OCI-LY7 (cell line): Measurements from ENCODE around the gene CYTL1. TPM values are rescaled to one million over a fixed set of nuclear protein-coding genes. Genes with fewer than 3 reads are reported as not detected.

Experiments
- BruUV-seq: library from RNA; stranded (reverse); fragments of 400-500 nt; replicated peaks from 2 replicates; lab custom pipeline; 2021; lab: Mats Ljungman, UMichigan
- CTCF ChIA-PET: fragments of 300-600 bp; sonication (Branson Sonifier 250); formaldehyde crosslinking; loops from one replicate; lab custom pipeline; 2022; ENCODE audit warnings: antibody characterized with exemption; ENCODE audit not compliant: unreplicated experiment; lab: Charles Lee
- POLR2A ChIA-PET: fragments of 300-600 bp; sonication (Branson Sonifier 250); formaldehyde crosslinking; loops from one replicate; lab custom pipeline; 2022; ENCODE audit warnings: antibody characterized with exemption; lab: Charles Lee
- DNase-seq: peaks from one replicate; pipeline ENCODE4 v3.0.0-alpha.2; 2015; ENCODE audit warnings: low spot score
- H2AFZ ChIP-seq: fragments of 200-600 bp; sonication (generic), shearing (Covaris generic); 2 replicates; pipeline ENCODE4 v1.6.1; 2014; ENCODE audit warnings: mild to moderate bottlenecking, antibody characterized with exemption, low read length, moderate library complexity
- H3K27ac ChIP-seq: fragments of 200-600 bp; sonication (generic); 2 replicates; pipeline ENCODE4 v1.5.1; 2014; ENCODE audit warnings: mixed run types, low read depth, mild to moderate bottlenecking, moderate library complexity, low read length, inconsistent platforms; ENCODE audit not compliant: poor library complexity, severe bottlenecking
- H3K36me3 ChIP-seq: fragments of 200-600 bp; sonication (generic); 2 replicates; pipeline ENCODE4 v1.6.1; 2014; ENCODE audit warnings: mild to moderate bottlenecking, antibody characterized with exemption, low read length, moderate library complexity, mixed read lengths; ENCODE audit not compliant: insufficient read depth
- H3K4me1 ChIP-seq: fragments of 200-600 bp; sonication (generic); 2 replicates; pipeline ENCODE4 v1.5.1; 2014; ENCODE audit warnings: mild to moderate bottlenecking, low read length; ENCODE audit not compliant: insufficient read depth, poor library complexity, severe bottlenecking
- H3K4me2 ChIP-seq: fragments of 200-600 bp; sonication (generic); 2 replicates; pipeline ENCODE4 v1.6.1; 2014; ENCODE audit warnings: mild to moderate bottlenecking, low read length
- H3K4me3 ChIP-seq: fragments of 200-600 bp; sonication (generic); 2 replicates; pipeline ENCODE4 v1.5.1; 2014; ENCODE audit warnings: mild to moderate bottlenecking, low read depth, low read length; ENCODE audit not compliant: poor library complexity, severe bottlenecking
- H3K79me2 ChIP-seq: fragments of 200-600 bp; sonication (generic); 2 replicates; pipeline ENCODE4 v1.6.1; 2016; ENCODE audit warnings: low read depth, mild to moderate bottlenecking, low read length, moderate library complexity, mixed read lengths; ENCODE audit not compliant: insufficient read depth
- H3K9me2 ChIP-seq: fragments of 200-600 bp; sonication (generic); 2 replicates; pipeline ENCODE4 v1.6.1; 2016; ENCODE audit warnings: mild to moderate bottlenecking, low read length, mixed read lengths; ENCODE audit not compliant: insufficient read depth
- H3K9me3 ChIP-seq: fragments of 200-600 bp; sonication (generic); 2 replicates; pipeline ENCODE4 v1.6.1; 2014; ENCODE audit warnings: mild to moderate bottlenecking, mixed run types, low read length, mixed read lengths
- H4K20me1 ChIP-seq: fragments of 200-600 bp; sonication (generic); 2 replicates; pipeline ENCODE4 v1.6.1; 2014; ENCODE audit warnings: mild to moderate bottlenecking, antibody characterized with exemption, low read length, moderate library complexity, mixed read lengths; ENCODE audit not compliant: insufficient read depth
- CTCF ChIP-seq: fragments of 200-600 bp; sonication (generic); conservative IDR thresholded peaks from 2 replicates; pipeline ENCODE4 v1.5.1; 2014; ENCODE audit warnings: mild to moderate bottlenecking, antibody characterized with exemption, low read length, moderate library complexity, mixed read lengths
- EZH2phosphoT487 ChIP-seq: fragments of 200-600 bp; sonication (generic); IDR thresholded peaks from 2 replicates; pipeline ENCODE4 v1.6.1; 2018; ENCODE audit warnings: low read depth, borderline replicate concordance, mild to moderate bottlenecking, mixed run types, antibody characterized with exemption, low read length, moderate library complexity, mixed read lengths
- intact Hi-C: fragments of 100-400 bp; cut with micrococcal nuclease; formaldehyde crosslinking; loops from one replicate; pipeline ENCODE4 v1.10.0; 2022; ENCODE audit not compliant: unreplicated experiment
- total RNA-seq, 2 experiments: library from RNA; depleted of rRNA in 1 of 2; stranded (reverse); fragments of >200 nt in 1 of 2; shearing (Covaris generic) in 1 of 2; gene quantifications; 2 replicates each; pipeline ENCODE4 v1.2.3, GENCODE V29; 2014 to 2022

CYTL1 gene
- total RNA-seq, 2 experiments from 2014 or later = not detected

- no peak for TF ChIP-seq CTCF
- TF ChIP-seq EZH2phosphoT487 = no peak
- ChIA-PET CTCF (no interaction called here), POLR2A (no interaction called here)
- H3K9me3 ChIP-seq = no peaks in the 10 kb centered on the region
- H3K9me2 ChIP-seq = no peaks in the 10 kb centered on the region
- DNase-seq = no peak
- BruUV-seq = no TSS peak
- H3K36me3 ChIP-seq = no peaks in the 10 kb centered on the region
- intact Hi-C loops = no loop called here
- no peak overlapping the region for H3K4me2 ChIP-seq
- H2AFZ ChIP-seq = no peak overlapping the region
- no peaks in the 10 kb centered on the region for H3K79me2 ChIP-seq
- no peak overlapping the region for H3K27ac ChIP-seq
- no peaks in the 10 kb centered on the region for H4K20me1 ChIP-seq
- no peaks in the 10 kb centered on the region for H3K4me1 ChIP-seq
- no peak overlapping the region for H3K4me3 ChIP-seq
Observed at GRCh38 chr4:4985036-4985435, 34.2 kb downstream of the CYTL1 start.

DNA sequence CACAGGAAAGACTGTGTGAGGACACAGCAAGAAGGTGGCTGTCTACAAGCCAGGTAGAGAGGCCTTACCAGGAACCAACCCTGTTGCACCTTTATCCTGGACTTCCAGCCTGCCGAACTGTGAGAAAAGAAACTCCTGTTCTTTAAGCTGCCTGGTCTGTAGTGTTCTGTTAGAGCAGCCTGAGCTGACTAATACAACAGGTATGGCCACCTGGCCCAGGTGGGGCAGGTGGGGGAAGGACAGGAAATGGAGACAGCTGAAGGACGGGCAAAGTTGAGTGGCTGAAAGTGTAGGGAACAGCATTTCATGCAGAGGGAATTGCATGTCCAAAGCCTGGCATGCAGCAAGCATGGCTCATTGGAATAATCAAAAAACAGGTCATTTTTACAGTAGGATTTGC, 35.1 kb downstream of the CYTL1 start:
- Histone ChIP-seq H4K20me1 (no peaks in the 10 kb centered on the region), H3K36me3 (no peaks in the 10 kb centered on the region), H2AFZ (no peak overlapping the region), H3K9me3 (no peaks in the 10 kb centered on the region), H3K79me2 (no peaks in the 10 kb centered on the region), H3K4me1 (no peaks in the 10 kb centered on the region), H3K9me2 (no peaks in the 10 kb centered on the region), H3K4me3 (no peak overlapping the region), H3K27ac (no peak overlapping the region), H3K4me2 (no peak overlapping the region)
- CTCF ChIA-PET = no interaction called here
- DNase-seq = no peak
- no TSS peak for BruUV-seq
- intact Hi-C loops = no loop called here
- TF ChIP-seq EZH2phosphoT487 (no peak), CTCF (no peak)
- POLR2A ChIA-PET = no interaction called here

DNA sequence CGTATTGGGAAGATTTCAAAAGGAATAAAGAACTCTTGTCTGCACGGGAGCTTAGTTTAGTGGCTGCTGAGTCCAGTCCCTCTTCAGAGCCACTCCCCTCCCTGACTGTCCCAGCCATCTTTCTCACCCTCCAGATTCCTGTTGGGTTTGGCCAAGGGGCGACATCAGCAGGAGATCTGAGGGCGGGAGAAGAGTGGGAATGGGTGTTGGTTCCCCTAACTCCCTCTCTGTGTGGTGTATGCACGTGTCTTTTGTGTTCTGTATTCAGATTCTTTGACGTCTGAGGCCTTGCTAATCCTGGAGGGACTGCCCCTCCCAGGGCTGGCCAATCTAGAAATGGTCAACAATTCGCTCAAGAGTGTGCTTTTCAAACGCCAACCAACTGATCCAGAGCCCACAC, 37.4 kb downstream of the CYTL1 start:
- H3K27ac ChIP-seq = no peak overlapping the region
- no peaks in the 10 kb centered on the region for H3K79me2 ChIP-seq
- no peaks in the 10 kb centered on the region for H3K36me3 ChIP-seq
- ChIA-PET POLR2A (no interaction called here), CTCF (no interaction called here)
- no TSS peak for BruUV-seq
- H2AFZ ChIP-seq = no peak overlapping the region
- intact Hi-C loops = no loop called here
- H3K9me2 ChIP-seq = no peaks in the 10 kb centered on the region
- no peaks in the 10 kb centered on the region for H4K20me1 ChIP-seq
- TF ChIP-seq CTCF (no peak), EZH2phosphoT487 (no peak)
- H3K9me3 ChIP-seq = no peaks in the 10 kb centered on the region
- H3K4me1 ChIP-seq = no peaks in the 10 kb centered on the region
- DNase-seq = no peak
- H3K4me3 ChIP-seq = no peak overlapping the region
- H3K4me2 ChIP-seq = no peak overlapping the region
